ENCODE measurements around the gene ZNF581. TPM values are rescaled to one million over a fixed set of nuclear protein-coding genes. Genes with fewer than 3 reads are reported as not detected.
A peak's percentile ranks its signal among the peaks of the same experiment; 100 is the strongest.

Gene ZNF581
- polyA plus RNA-seq, 1 of the 3 experiments (the other 2 are of a cell fraction): 24.7 TPM

GRCh38 chr19:55653651-55654322 is 10.3 kb downstream of the ZNF581 start (continued):
- no peak for TF ChIP-seq REST (IDR thresholded peaks at IDR 0.05; ENCODE audit: low read depth, low read length)
- TF ChIP-seq GABPA (IDR thresholded peaks at IDR 0.05; ENCODE audit: low read depth): peak; percentile 81
- peak; percentile 46; the same call in 1 of the 2 replicates for TF ChIP-seq TAF1 (IDR thresholded peaks at IDR 0.05; ENCODE audit: borderline replicate concordance, low read depth, low read length)
- TF ChIP-seq TEAD4 (IDR thresholded peaks at IDR 0.05; ENCODE audit: borderline replicate concordance, insufficient read depth): no peak
- TF ChIP-seq FOXJ3 (CRISPR knock-in tag; IDR thresholded peaks at IDR 0.05): no peak
- no peak for TF ChIP-seq EP300 (IDR thresholded peaks at IDR 0.05; ENCODE audit: borderline replicate concordance in 1 of 2, low read depth in 1 of 2, low read length in 1 of 2)
- peak; percentile 99 for TF ChIP-seq CTCF (IDR thresholded peaks at IDR 0.05)
- no peak for TF ChIP-seq NFIC (IDR thresholded peaks at IDR 0.05; ENCODE audit: borderline replicate concordance)
- no peak for TF ChIP-seq JUND (IDR thresholded peaks at IDR 0.05)
- TF ChIP-seq RFX5 (IDR thresholded peaks at IDR 0.05; ENCODE audit: low read length): peak; percentile 67
- no peak for TF ChIP-seq MXI1 (IDR thresholded peaks at IDR 0.05; ENCODE audit: low read depth, low read length)
- no peak for TF ChIP-seq MEF2A (IDR thresholded peaks at IDR 0.05; ENCODE audit: borderline replicate concordance, low read depth)
- no peak for TF ChIP-seq RXRA (IDR thresholded peaks at IDR 0.05; ENCODE audit: borderline replicate concordance, low read depth)
- TF ChIP-seq GATA2 (CRISPR knock-in tag; IDR thresholded peaks at IDR 0.05): no peak
- peak; percentile 92 for TF ChIP-seq NRF1 (IDR thresholded peaks at IDR 0.05; ENCODE audit: low read depth, low read length)
- TF ChIP-seq POLR2AphosphoS5 (IDR thresholded peaks at IDR 0.05; ENCODE audit: low read depth, low read length): peak; percentile 79
- TF ChIP-seq CHD2 (IDR thresholded peaks at IDR 0.05; ENCODE audit: low read length, partially characterized antibody): peak; percentile 82
- peak; percentile 74 for TF ChIP-seq SMC3 (IDR thresholded peaks at IDR 0.05; ENCODE audit: low read depth, low read length)
- TF ChIP-seq TCF12 (IDR thresholded peaks at IDR 0.05): no peak

All from SK-N-SH (cell line).